Fibroblast of lung (primary cell): ENCODE data around the gene UBR4. TPM values are rescaled to one million over a fixed set of nuclear protein-coding genes. Genes with fewer than 3 reads are reported as not detected.

Source experiments
- DNase-seq, 2 donors: peaks; one replicate each; pipeline versions ENCODE4 v3.0.0 to v3.0.0-alpha.2; 2010; ENCODE audit warnings: low read depth in 2 of 2
- H2AFZ ChIP-seq: 2 replicates; pipeline ENCODE4 v1.5.1; 2012; ENCODE audit warnings: low read length, control low read depth, inconsistent platforms
- H3K27ac ChIP-seq: 2 replicates; pipeline ENCODE4 v1.5.1; 2011; ENCODE audit warnings: low read length, control low read depth; ENCODE audit not compliant: insufficient read depth
- H3K27me3 ChIP-seq: 2 replicates; pipeline ENCODE4 v1.5.1; 2011; ENCODE audit warnings: mild to moderate bottlenecking, low read length; ENCODE audit not compliant: control insufficient read depth, insufficient read depth
- H3K36me3 ChIP-seq: 2 replicates; pipeline ENCODE4 v1.5.1; 2011; ENCODE audit warnings: low read length; ENCODE audit not compliant: control insufficient read depth, insufficient read depth
- H3K4me1 ChIP-seq: 2 replicates; pipeline ENCODE4 v1.5.1; 2011; ENCODE audit warnings: low read length; ENCODE audit not compliant: control insufficient read depth, insufficient read depth; ENCODE audit errors: extremely low read depth
- H3K4me2 ChIP-seq: 2 replicates; pipeline ENCODE4 v1.5.1; 2011; ENCODE audit warnings: low read length, control low read depth; ENCODE audit not compliant: insufficient read depth; ENCODE audit errors: extremely low read depth
- H3K4me3 ChIP-seq, 4 experiments: fragments of 200-600 bp in 1 of 4; sonication (generic) in 1 of 4; replicated peaks in 1 of 4; 2 replicates each; pipeline ENCODE4 v1.5.1; 2011 to 2016; ENCODE audit warnings: low read length in 4 of 4, low read depth in 3 of 4, mild to moderate bottlenecking in 3 of 4, control low read depth in 2 of 4, inconsistent platforms in 1 of 4, mixed read lengths in 1 of 4; ENCODE audit not compliant: insufficient read depth in 1 of 4; ENCODE audit errors: control extremely low read depth in 1 of 4
- H3K79me2 ChIP-seq: 2 replicates; pipeline ENCODE4 v1.5.1; 2012; ENCODE audit warnings: mild to moderate bottlenecking, low read length, inconsistent platforms; ENCODE audit not compliant: control insufficient read depth, insufficient read depth
- H3K9ac ChIP-seq: 2 replicates; pipeline ENCODE4 v1.5.1; 2011; ENCODE audit warnings: mild to moderate bottlenecking, low read length, control low read depth; ENCODE audit not compliant: insufficient read depth
- H3K9me3 ChIP-seq: 2 replicates; pipeline ENCODE4 v1.5.1; 2012; ENCODE audit warnings: low read depth, low read length; ENCODE audit not compliant: control insufficient read depth, insufficient read depth
- H4K20me1 ChIP-seq: 2 replicates; pipeline ENCODE4 v1.5.1; 2011; ENCODE audit warnings: low read length; ENCODE audit not compliant: control insufficient read depth, insufficient read depth; ENCODE audit errors: extremely low read depth
- EZH2 ChIP-seq: IDR thresholded peaks from 2 replicates; pipeline ENCODE4 v1.5.1; 2012; ENCODE audit warnings: low read length, control low read depth, mild to moderate bottlenecking; ENCODE audit errors: missing control alignments
- polyA plus RNA-seq, 2 donors: library from polyadenylated mRNA; depleted of rRNA in 1 of 2; stranded (reverse) in 1 of 2; unstranded in 1 of 2; fragments of >200 nt; gene quantifications; 2 replicates each; pipeline ENCODE4 v1.2.1, GENCODE V29; 2011 to 2012; ENCODE audit warnings: missing spikeins in 1 of 2
- total RNA-seq: library from RNA; depleted of rRNA; stranded (reverse); fragments of >200 nt; gene quantifications from 2 replicates; pipeline ENCODE4 v1.2.1, GENCODE V29; 2014
- TF ChIP-seq, protein P1 (sequence below), 2 donors: IDR thresholded peaks in 1 of 2; conservative IDR thresholded peaks in 1 of 2; 1 replicate in 1 of 2; 2 replicates in 1 of 2; pipeline ENCODE4 v1.5.1; 2011 to 2012; ENCODE audit warnings: low read length in 2 of 2, control low read depth in 1 of 2, inconsistent platforms in 1 of 2, low read depth in 1 of 2, mild to moderate bottlenecking in 1 of 2

Gene UBR4
- total and polyA plus RNA-seq, 2 donors (not counting 1 experiment from before 2014, with no cell fraction given), result 32.0 to 164 TPM

DNA sequence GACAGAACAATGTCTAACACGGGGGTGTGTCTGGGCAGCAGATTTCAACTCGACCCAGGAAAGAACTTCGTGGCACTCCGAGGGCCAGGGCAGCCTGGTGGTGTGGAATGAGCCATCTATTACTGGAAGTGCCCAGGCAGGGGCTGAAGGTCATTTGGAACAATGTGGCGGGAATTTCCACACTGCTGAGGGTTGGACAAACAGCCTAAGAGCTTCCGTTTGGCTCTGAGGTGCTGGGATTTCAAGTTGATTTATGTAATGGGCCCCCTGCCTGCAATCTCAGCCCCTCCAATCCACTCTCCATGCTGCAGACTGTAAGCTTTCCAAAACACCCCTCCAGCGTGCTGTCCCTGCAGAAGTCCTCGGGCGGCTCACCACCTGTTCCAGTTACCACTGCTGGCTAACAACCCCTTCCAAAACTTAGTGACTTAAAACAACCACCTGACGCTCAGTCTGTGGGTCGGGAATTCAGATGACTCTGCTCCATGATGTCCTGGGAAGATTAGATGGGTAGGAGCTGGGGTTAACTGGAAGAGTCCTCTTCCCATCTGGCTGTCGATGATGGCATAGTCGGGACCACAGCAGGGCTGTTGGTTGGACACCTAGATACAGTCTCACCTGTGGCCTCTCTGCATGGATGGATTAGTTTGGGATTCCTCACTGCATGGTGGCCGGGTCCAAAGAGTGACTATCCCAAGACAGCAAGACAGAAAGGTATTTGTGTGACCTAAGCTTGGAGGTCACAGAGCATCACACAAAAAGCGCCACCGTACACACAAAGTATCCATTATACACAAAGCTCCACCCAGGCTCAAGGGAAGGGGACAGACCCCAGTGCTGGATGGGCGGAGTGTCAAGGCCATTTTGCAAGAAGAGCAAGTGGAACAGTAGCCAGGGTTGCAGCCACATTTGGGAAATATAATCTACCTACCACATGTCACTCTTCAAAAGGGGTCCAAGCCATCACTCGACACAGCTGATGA is 163.9 kb downstream of the UBR4 start:
- H3K36me3 ChIP-seq, result no peaks in the 10 kb centered on the region
- H4K20me1 ChIP-seq, result no peaks in the 10 kb centered on the region
- no peak overlapping the region for H3K4me3 ChIP-seq
- peaks cover 17% of the 10 kb centered on the region for H3K27me3 ChIP-seq
- H3K79me2 ChIP-seq, result no peaks in the 10 kb centered on the region
- no peak overlapping the region for H3K4me2 ChIP-seq
- no peak for TF ChIP-seq EZH2
- TF ChIP-seq, protein P1, sequence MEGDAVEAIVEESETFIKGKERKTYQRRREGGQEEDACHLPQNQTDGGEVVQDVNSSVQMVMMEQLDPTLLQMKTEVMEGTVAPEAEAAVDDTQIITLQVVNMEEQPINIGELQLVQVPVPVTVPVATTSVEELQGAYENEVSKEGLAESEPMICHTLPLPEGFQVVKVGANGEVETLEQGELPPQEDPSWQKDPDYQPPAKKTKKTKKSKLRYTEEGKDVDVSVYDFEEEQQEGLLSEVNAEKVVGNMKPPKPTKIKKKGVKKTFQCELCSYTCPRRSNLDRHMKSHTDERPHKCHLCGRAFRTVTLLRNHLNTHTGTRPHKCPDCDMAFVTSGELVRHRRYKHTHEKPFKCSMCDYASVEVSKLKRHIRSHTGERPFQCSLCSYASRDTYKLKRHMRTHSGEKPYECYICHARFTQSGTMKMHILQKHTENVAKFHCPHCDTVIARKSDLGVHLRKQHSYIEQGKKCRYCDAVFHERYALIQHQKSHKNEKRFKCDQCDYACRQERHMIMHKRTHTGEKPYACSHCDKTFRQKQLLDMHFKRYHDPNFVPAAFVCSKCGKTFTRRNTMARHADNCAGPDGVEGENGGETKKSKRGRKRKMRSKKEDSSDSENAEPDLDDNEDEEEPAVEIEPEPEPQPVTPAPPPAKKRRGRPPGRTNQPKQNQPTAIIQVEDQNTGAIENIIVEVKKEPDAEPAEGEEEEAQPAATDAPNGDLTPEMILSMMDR (conservative IDR thresholded peaks at IDR 0.05 in 1 of 2, IDR thresholded peaks at IDR 0.05 in 1 of 2; ENCODE audit: low read depth in 1 of 2, low read length in 2 of 2), result no peak
- no peak overlapping the region for H3K9ac ChIP-seq
- no peak overlapping the region for H2AFZ ChIP-seq
- DNase-seq, result peak in 1 of 2 donors; percentile 34
- no peaks in the 10 kb centered on the region for H3K9me3 ChIP-seq
- H3K27ac ChIP-seq, result no peak overlapping the region
- no peaks in the 10 kb centered on the region for H3K4me1 ChIP-seq

DNA sequence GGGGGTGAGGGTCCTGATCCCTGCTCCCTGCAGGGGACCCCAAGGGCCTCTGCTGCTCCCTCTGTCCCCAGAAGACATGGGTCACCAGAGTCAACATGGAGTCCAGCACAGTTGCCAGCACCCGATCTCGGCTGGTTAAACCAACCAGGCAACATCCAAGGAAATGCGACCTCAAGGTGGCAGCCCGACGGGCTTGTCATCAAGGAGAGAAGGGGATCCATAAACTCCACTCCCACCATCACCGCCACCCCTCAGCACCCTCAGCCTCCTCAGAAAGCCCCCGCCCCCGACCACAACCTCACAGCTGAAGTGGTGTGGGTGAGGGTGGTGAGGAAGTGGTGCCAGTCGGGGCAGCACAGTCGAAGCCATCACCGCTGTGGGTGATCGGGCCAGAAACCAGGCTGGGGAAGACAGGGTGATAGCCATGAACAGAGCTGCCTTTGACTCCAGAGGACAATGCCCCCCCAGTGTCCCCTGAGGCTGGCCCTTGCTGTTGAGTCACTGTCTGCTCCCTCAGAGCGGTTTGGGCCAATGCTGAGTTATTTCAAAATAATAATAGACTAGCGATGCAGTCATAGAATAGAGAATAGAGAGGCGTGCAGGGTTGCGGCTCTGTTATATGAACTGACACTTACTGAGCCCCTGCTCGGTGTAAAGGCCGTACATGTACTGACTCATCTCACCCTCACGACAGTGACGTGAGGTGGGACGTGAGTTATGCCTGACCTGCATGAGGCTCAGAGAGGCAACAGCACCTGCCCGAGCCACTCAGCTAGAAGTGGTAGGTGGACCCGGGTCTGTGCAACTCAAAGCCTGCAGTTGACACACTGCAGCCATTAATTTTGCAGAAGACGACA is 164.9 kb downstream of the UBR4 start:
- Histone ChIP-seq H4K20me1 (no peaks in the 10 kb centered on the region), H3K36me3 (no peaks in the 10 kb centered on the region), H3K4me2 (no peak overlapping the region), H2AFZ (no peak overlapping the region), H3K27ac (no peak overlapping the region), H3K9ac (no peak overlapping the region), H3K27me3 (peaks cover 22% of the 10 kb centered on the region), H3K9me3 (no peaks in the 10 kb centered on the region), H3K4me1 (no peaks in the 10 kb centered on the region), H3K79me2 (no peaks in the 10 kb centered on the region), H3K4me3 (no peak overlapping the region)
- DNase-seq, result peak in 1 of 2 donors; percentile 90
- TF ChIP-seq, protein P1 (conservative IDR thresholded peaks at IDR 0.05 in 1 of 2, IDR thresholded peaks at IDR 0.05 in 1 of 2; ENCODE audit: low read depth in 1 of 2, low read length in 2 of 2), result no peak
- TF ChIP-seq EZH2, result no peak

DNA sequence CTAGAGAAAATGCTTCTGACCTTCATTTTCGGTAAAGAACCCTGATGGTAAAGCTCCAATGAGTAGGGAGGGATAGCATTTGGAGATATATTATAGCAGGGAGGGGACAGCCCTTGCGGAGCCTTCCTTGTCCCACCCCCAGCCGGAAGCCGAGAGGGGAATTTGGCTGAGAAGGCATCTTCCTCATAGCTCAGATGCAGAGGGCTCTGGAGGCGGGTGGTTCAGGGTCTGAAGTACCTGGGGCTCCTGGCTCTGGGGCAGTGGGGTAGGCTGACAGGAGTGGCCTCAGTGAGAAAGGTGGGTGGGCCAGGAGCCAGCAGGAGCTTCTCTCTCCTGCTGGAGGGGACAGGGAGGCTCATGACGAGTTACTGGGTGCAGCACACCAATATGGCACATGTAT is 165.6 kb downstream of the UBR4 start:
- H3K36me3 ChIP-seq, result no peaks in the 10 kb centered on the region
- H4K20me1 ChIP-seq, result no peaks in the 10 kb centered on the region
- no peak overlapping the region for H3K9ac ChIP-seq
- no peak overlapping the region for H3K27ac ChIP-seq
- no peak for TF ChIP-seq EZH2
- TF ChIP-seq, protein P1 (conservative IDR thresholded peaks at IDR 0.05 in 1 of 2, IDR thresholded peaks at IDR 0.05 in 1 of 2; ENCODE audit: low read depth in 1 of 2, low read length in 2 of 2), result no peak
- H3K9me3 ChIP-seq, result no peaks in the 10 kb centered on the region
- H3K27me3 ChIP-seq, result peaks cover 26% of the 10 kb centered on the region
- no peaks in the 10 kb centered on the region for H3K79me2 ChIP-seq
- DNase-seq, result no peak
- H2AFZ ChIP-seq, result no peak overlapping the region
- no peaks in the 10 kb centered on the region for H3K4me1 ChIP-seq
- no peak overlapping the region for H3K4me2 ChIP-seq
- no peak overlapping the region for H3K4me3 ChIP-seq
